ENCODE results near the gene ADAR.

DNA sequence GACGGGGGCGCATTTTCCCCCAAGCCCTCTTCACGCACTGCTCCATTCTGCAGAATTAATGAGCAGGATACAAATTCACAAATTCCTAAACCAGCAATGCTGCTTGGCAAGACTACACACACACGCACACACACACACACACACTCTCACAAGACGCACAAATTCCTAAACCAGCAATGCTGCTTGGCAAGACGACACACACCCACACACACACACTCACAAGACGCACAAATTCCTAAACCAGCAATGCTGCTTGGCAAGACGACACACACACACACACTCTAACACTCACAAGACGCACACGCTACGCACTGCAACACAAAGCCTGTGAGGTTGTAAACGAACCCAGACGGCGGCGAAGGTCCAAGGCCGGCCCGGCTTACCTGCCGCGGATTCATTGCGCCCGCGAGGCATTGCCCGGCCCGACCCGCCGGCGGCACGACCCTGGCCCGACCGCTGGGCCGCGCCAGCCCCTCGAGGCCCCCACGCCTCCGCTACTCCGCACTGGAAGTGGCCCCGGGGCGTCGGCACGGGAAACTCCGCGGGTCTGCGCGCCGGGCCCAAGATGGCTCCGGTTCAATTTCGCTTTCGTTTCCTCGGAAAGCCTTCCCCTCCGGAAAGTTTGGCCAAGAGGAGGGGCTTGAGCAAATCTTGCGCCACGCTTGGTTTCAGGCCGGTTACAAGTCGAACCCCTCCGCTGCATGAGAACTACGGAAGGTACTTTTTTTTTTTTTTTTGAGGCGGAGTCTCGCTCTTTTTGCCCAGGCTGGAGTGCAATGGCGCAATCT lies at the start of gene ADAR:
- TF ChIP-seq, protein P1, sequence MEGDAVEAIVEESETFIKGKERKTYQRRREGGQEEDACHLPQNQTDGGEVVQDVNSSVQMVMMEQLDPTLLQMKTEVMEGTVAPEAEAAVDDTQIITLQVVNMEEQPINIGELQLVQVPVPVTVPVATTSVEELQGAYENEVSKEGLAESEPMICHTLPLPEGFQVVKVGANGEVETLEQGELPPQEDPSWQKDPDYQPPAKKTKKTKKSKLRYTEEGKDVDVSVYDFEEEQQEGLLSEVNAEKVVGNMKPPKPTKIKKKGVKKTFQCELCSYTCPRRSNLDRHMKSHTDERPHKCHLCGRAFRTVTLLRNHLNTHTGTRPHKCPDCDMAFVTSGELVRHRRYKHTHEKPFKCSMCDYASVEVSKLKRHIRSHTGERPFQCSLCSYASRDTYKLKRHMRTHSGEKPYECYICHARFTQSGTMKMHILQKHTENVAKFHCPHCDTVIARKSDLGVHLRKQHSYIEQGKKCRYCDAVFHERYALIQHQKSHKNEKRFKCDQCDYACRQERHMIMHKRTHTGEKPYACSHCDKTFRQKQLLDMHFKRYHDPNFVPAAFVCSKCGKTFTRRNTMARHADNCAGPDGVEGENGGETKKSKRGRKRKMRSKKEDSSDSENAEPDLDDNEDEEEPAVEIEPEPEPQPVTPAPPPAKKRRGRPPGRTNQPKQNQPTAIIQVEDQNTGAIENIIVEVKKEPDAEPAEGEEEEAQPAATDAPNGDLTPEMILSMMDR (IDR thresholded peaks at IDR 0.05): no peak
- TF ChIP-seq POLR2A (IDR thresholded peaks at IDR 0.05): peak; percentile 35 to 56

Measured in adrenal gland (tissue), 5 donors.